Naive B cell (primary cell): Measurements from ENCODE around the gene DIAPH2. TPM values are rescaled to one million over a fixed set of nuclear protein-coding genes. Genes with fewer than 3 reads are reported as not detected.

Experiments used
- ATAC-seq, 2 donors: fragments of 150-1000 bp; cut with Tn5 transposase; 2 replicates each; pipeline ENCODE4 v1.10.0; 2021; ENCODE audit warnings: low read depth in 2 of 2, mild to moderate bottlenecking in 2 of 2, moderate library complexity in 2 of 2
- DNase-seq: peaks from one replicate; pipeline ENCODE4 v3.0.0; 2022
- H3K27ac Mint-ChIP-seq, 6 donors: one replicate each; pipeline ENCODE4 v1.8.0; 2020 to 2022; ENCODE audit warnings: mild to moderate bottlenecking in 6 of 6, mixed read lengths in 6 of 6, moderate library complexity in 5 of 6, inconsistent platforms in 2 of 6
- H3K27me3 Mint-ChIP-seq, 3 donors: one replicate each; pipeline ENCODE4 v1.8.0; 2021 to 2022; ENCODE audit warnings: mixed read lengths in 3 of 3, mild to moderate bottlenecking in 1 of 3
- H3K36me3 Mint-ChIP-seq, 2 donors: one replicate each; pipeline ENCODE4 v1.8.0; 2020 to 2022; ENCODE audit warnings: mixed read lengths in 2 of 2, inconsistent platforms in 1 of 2, mild to moderate bottlenecking in 1 of 2
- H3K4me1 Mint-ChIP-seq, 3 donors: one replicate each; pipeline ENCODE4 v1.8.0; 2020 to 2022; ENCODE audit warnings: mixed read lengths in 3 of 3, inconsistent platforms in 1 of 3, mild to moderate bottlenecking in 1 of 3, moderate library complexity in 1 of 3
- H3K4me3 Mint-ChIP-seq, 8 donors: one replicate each; pipeline ENCODE4 v1.8.0; 2020 to 2022; ENCODE audit warnings: mild to moderate bottlenecking in 8 of 8, mixed read lengths in 8 of 8, moderate library complexity in 8 of 8, inconsistent platforms in 2 of 8
- H3K9me3 Mint-ChIP-seq, 7 donors: one replicate each; pipeline ENCODE4 v1.8.0; 2020 to 2022; ENCODE audit warnings: mixed read lengths in 7 of 7, mild to moderate bottlenecking in 5 of 7, inconsistent platforms in 2 of 7, moderate library complexity in 1 of 7
- polyA plus RNA-seq, 6 donors: library from polyadenylated mRNA; unstranded; fragments of 300-500 nt; fragmentation: Illumina TruSeq; gene quantifications; one replicate each; pipeline ENCODE4 v1.2.3, GENCODE V29; 2021; ENCODE audit warnings: low read depth in 6 of 6

Gene DIAPH2
- polyA plus RNA-seq, 6 donors from 2014 or later = 6.4 to 15.2 (median 9.9) TPM

GRCh38 chrX:97527725-97528124, 843.1 kb downstream of the DIAPH2 start:
- Mint-ChIP-seq H3K27me3 (no peaks in the 10 kb centered on the region), H3K9me3 (peaks cover 16 to 34% (median 23%) of the 10 kb centered on the region in 7 donors), H3K27ac (no peak overlapping the region), H3K4me3 (peak overlapping the region in 2 of 8 donors; percentile 10 to 21), H3K36me3 (peaks cover 5 to 35% of the 10 kb centered on the region in 2 donors), H3K4me1 (peaks cover 5 to 15% (median 7%) of the 10 kb centered on the region in 3 donors)
- no peak for ATAC-seq
- DNase-seq = no peak

DNA sequence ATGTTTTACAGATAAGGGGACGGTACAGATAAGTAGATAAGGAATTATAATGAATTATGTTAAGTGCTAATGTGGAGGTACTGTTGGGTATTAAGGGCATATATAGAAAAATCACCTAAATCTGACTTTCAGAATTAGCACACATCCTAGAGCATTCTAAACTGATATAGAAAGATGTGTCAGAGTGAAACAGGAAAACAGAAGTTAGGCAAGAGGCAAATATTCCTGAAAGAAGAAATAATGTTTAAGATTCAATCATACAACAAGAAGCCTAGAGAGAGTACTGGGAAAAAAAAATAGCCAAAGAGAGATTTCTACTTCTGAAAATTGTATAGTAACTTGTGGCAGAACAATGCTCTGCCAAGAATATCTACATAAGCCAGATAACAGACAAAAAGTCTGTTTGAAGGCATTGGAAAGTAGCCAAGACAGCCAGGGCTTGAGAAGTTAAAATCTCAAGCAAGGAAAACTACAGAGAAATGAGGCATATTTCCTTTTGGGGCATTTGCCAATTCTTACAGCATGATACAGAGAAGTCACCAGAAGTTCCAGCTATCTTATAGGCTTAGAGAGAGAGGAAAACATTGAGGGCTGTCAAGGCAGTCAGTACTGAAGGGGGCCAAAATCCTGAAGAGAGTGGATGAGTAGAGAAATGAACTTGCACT, 845.0 kb downstream of the DIAPH2 start:
- Mint-ChIP-seq H3K36me3 (peaks cover 5 to 35% of the 10 kb centered on the region in 2 donors), H3K4me1 (peaks cover 5 to 15% (median 7%) of the 10 kb centered on the region in 3 donors), H3K27me3 (no peaks in the 10 kb centered on the region), H3K4me3 (no peak overlapping the region), H3K27ac (no peak overlapping the region), H3K9me3 (peaks cover 16 to 34% (median 23%) of the 10 kb centered on the region in 7 donors)
- DNase-seq = no peak
- ATAC-seq = no peak

GRCh38 chrX:97531825-97532224, 847.2 kb downstream of the DIAPH2 start:
- DNase-seq = no peak
- H3K27ac Mint-ChIP-seq = no peak overlapping the region

GRCh38 chrX:97538745-97539144, 854.1 kb downstream of the DIAPH2 start:
- no peak overlapping the region for H3K27ac Mint-ChIP-seq
- no peaks in the 10 kb centered on the region for H3K27me3 Mint-ChIP-seq
- no peaks in the 10 kb centered on the region for H3K9me3 Mint-ChIP-seq
- ATAC-seq (no peak), DNase-seq (no peak)
- no peak overlapping the region for H3K4me3 Mint-ChIP-seq
- H3K36me3 Mint-ChIP-seq = no peaks in the 10 kb centered on the region
- no peaks in the 10 kb centered on the region for H3K4me1 Mint-ChIP-seq

More at GRCh38 chrX:97531825-97532224, 847.2 kb downstream of the DIAPH2 start:
- H3K27me3 Mint-ChIP-seq = no peaks in the 10 kb centered on the region
- no peak for ATAC-seq
- H3K9me3 Mint-ChIP-seq = peaks cover 14 to 34% (median 23%) of the 10 kb centered on the region in 7 donors
- H3K36me3 Mint-ChIP-seq = peaks cover 5 to 35% of the 10 kb centered on the region in 2 donors
- peaks cover 5 to 10% (median 7%) of the 10 kb centered on the region in 3 donors for H3K4me1 Mint-ChIP-seq
- H3K4me3 Mint-ChIP-seq = no peak overlapping the region

GRCh38 chrX:97539970-97540519, 855.4 kb downstream of the DIAPH2 start:
- DNase-seq (no peak), ATAC-seq (no peak)
- Mint-ChIP-seq H3K4me3 (no peak overlapping the region), H3K9me3 (no peaks in the 10 kb centered on the region), H3K27ac (no peak overlapping the region), H3K27me3 (no peaks in the 10 kb centered on the region), H3K36me3 (no peaks in the 10 kb centered on the region), H3K4me1 (no peaks in the 10 kb centered on the region)

DNA sequence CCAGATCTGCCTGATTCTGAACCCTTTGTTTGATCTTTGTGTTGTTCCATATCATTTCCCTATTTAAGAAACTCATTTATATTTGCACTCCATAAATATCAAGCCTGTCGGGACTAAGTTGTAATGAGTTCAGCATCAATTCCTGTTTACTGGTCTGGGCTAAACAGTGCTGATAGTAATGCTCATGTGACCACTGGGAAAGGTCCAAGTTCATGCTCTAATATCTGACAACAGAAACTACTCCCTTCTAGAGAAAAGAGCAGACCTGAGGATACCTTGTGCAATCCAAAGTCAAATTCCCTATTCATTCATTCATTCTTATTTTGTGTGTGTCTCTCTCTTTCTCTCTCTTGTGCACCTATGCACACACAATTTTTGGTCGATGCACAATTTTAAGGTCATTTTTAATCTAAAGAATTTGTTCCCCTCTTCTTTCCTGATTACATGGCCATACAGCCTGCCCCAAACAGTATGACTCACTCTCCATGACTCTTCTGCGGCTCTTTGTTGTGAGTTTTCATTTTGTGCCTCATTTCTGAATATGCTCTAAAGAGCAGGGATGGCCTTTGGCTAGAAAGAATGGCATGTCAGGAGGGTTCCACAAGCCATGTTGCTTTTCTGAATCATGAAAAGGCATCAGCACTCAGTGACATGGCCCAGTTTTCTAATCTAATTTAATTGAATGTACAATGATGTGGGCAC, 863.4 kb downstream of the DIAPH2 start:
- no peak overlapping the region for H3K27ac Mint-ChIP-seq
- no peak for ATAC-seq
- no peak overlapping the region for H3K4me3 Mint-ChIP-seq
- DNase-seq = no peak
- H3K9me3 Mint-ChIP-seq = no peaks in the 10 kb centered on the region
- H3K27me3 Mint-ChIP-seq = no peaks in the 10 kb centered on the region
- H3K36me3 Mint-ChIP-seq = no peaks in the 10 kb centered on the region
- no peaks in the 10 kb centered on the region for H3K4me1 Mint-ChIP-seq

- no peaks in the 10 kb centered on the region for H3K9me3 Mint-ChIP-seq
- DNase-seq (no peak), ATAC-seq (no peak)
- no peak overlapping the region for H3K4me3 Mint-ChIP-seq
- H3K4me1 Mint-ChIP-seq = no peaks in the 10 kb centered on the region
- H3K27ac Mint-ChIP-seq = peak overlapping the region in 1 of 6 donors; percentile 5
- no peaks in the 10 kb centered on the region for H3K27me3 Mint-ChIP-seq
- H3K36me3 Mint-ChIP-seq = no peaks in the 10 kb centered on the region
Observed at GRCh38 chrX:97551821-97552220, 867.2 kb downstream of the DIAPH2 start.

DNA sequence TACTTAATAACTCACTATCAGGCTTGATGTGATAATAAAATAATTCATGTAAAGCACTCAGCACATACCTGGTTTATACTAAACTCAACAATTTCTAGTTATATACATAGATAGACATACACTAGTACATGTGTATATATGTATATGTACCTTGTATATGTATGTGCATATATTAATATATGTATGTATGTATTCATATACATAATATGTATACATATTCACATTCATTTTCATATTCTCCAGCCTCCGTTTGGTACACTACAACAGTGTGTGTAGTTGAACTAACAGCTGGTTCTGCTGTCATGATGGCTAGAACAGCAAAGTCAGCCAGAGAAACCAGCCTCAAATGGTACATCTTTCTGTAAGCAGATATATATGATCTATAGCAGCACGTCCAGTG, 869.2 kb downstream of the DIAPH2 start:
- no peaks in the 10 kb centered on the region for H3K27me3 Mint-ChIP-seq
- no peaks in the 10 kb centered on the region for H3K36me3 Mint-ChIP-seq
- no peak for DNase-seq
- no peaks in the 10 kb centered on the region for H3K4me1 Mint-ChIP-seq
- no peak overlapping the region for H3K4me3 Mint-ChIP-seq
- peaks cover 0 to 2% (median 0%) of the 10 kb centered on the region in 7 donors for H3K9me3 Mint-ChIP-seq
- ATAC-seq = no peak
- H3K27ac Mint-ChIP-seq = no peak overlapping the region

- DNase-seq (no peak), ATAC-seq (no peak)
- Mint-ChIP-seq H3K4me1 (peaks cover 0 to under 1% (median 0%) of the 10 kb centered on the region in 3 donors), H3K27me3 (no peaks in the 10 kb centered on the region), H3K4me3 (no peak overlapping the region), H3K36me3 (no peaks in the 10 kb centered on the region), H3K27ac (peak overlapping the region in 1 of 6 donors; percentile 58), H3K9me3 (peaks cover 0 to 2% (median 0%) of the 10 kb centered on the region in 7 donors)
Observed at GRCh38 chrX:97556359-97556758, 871.7 kb downstream of the DIAPH2 start.

GRCh38 chrX:97563531-97564133, 879.0 kb downstream of the DIAPH2 start:
- peak overlapping the region; percentile 57 to 96 (median 90) for H3K27ac Mint-ChIP-seq
- ATAC-seq (peak; percentile 97 to 98), DNase-seq (peak; percentile 53)
- no peaks in the 10 kb centered on the region for H3K9me3 Mint-ChIP-seq
- H3K4me1 Mint-ChIP-seq = peaks cover 0 to 15% (median 10%) of the 10 kb centered on the region in 3 donors
- no peaks in the 10 kb centered on the region for H3K36me3 Mint-ChIP-seq
- H3K4me3 Mint-ChIP-seq = peak overlapping the region; percentile 73 to 93 (median 84)
- H3K27me3 Mint-ChIP-seq = no peaks in the 10 kb centered on the region

GRCh38 chrX:97564496-97564895, 879.9 kb downstream of the DIAPH2 start:
- H3K4me3 Mint-ChIP-seq = peak overlapping the region in 2 of 8 donors; percentile 83 to 93
- H3K4me1 Mint-ChIP-seq = peaks cover 0 to 15% (median 10%) of the 10 kb centered on the region in 3 donors
- DNase-seq (no peak), ATAC-seq (no peak)
- H3K9me3 Mint-ChIP-seq = no peaks in the 10 kb centered on the region
- H3K27me3 Mint-ChIP-seq = no peaks in the 10 kb centered on the region
- no peaks in the 10 kb centered on the region for H3K36me3 Mint-ChIP-seq
- peak overlapping the region in 1 of 6 donors; percentile 15 for H3K27ac Mint-ChIP-seq

DNA sequence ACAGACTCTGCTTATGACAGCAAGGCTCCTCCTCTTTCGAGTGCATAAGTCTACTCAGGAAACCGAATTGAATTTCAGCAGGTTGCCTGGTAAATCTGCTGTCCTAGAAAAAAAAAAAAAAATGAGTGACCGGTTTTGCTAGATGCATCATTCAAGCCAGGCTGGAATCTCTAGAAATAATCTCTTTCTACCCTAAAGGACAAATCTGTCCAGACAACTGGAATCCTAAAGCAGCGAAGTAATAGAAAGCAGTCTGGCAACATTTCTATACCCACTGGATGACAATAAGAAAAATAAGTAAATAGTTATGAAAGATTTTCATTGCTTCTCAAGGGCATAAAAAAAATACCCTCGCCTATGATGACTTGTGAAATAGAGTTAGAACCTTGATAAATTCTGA, 902.5 kb downstream of the DIAPH2 start:
- Mint-ChIP-seq H3K36me3 (no peaks in the 10 kb centered on the region), H3K4me3 (no peak overlapping the region), H3K9me3 (peaks cover 0 to 2% (median 0%) of the 10 kb centered on the region in 7 donors), H3K4me1 (no peaks in the 10 kb centered on the region), H3K27me3 (no peaks in the 10 kb centered on the region), H3K27ac (no peak overlapping the region)
- no peak for ATAC-seq
- DNase-seq = no peak

GRCh38 chrX:97594646-97595224, 910.1 kb downstream of the DIAPH2 start:
- no peaks in the 10 kb centered on the region for H3K4me1 Mint-ChIP-seq
- no peak overlapping the region for H3K4me3 Mint-ChIP-seq
- peak overlapping the region in 1 of 6 donors; percentile 9 for H3K27ac Mint-ChIP-seq
- H3K9me3 Mint-ChIP-seq = no peaks in the 10 kb centered on the region
- ATAC-seq = no peak
- DNase-seq = no peak
- H3K27me3 Mint-ChIP-seq = no peaks in the 10 kb centered on the region
- no peaks in the 10 kb centered on the region for H3K36me3 Mint-ChIP-seq
